Endothelial cell of umbilical vein (primary cell): Measurements from ENCODE around the gene CIRBP.

ENCODE experiments used
- CTCF ChIP-seq, 2 donors: IDR thresholded peaks; 1 replicate in 1 of 2; 2 replicates in 1 of 2; pipeline ENCODE4 v1.5.1; 2011; ENCODE audit warnings: low read length in 2 of 2, mild to moderate bottlenecking in 2 of 2, moderate library complexity in 2 of 2, control low read depth in 1 of 2, inconsistent platforms in 1 of 2, low read depth in 1 of 2; ENCODE audit not compliant: insufficient read depth in 1 of 2; ENCODE audit errors: extremely low read depth in 1 of 2
- EZH2 ChIP-seq: IDR thresholded peaks from 2 replicates; pipeline ENCODE4 v1.6.1; 2012; ENCODE audit warnings: borderline replicate concordance, low read depth, mild to moderate bottlenecking, moderate library complexity, low read length, inconsistent platforms; ENCODE audit not compliant: severe bottlenecking
- POLR2A ChIP-seq: IDR thresholded peaks from 2 replicates; pipeline ENCODE4 v1.6.1; 2012; ENCODE audit warnings: low read depth, mild to moderate bottlenecking, control low read depth, low read length
- POLR2AphosphoS5 ChIP-seq: IDR thresholded peaks from 2 replicates; pipeline ENCODE4 v1.6.1; 2012; ENCODE audit warnings: low read depth, mild to moderate bottlenecking, control low read depth, low read length, moderate library complexity; ENCODE audit not compliant: insufficient read depth
- TF ChIP-seq, protein P1 (sequence below): IDR thresholded peaks from 2 replicates; pipeline ENCODE4 v1.6.1; 2011; ENCODE audit not compliant: insufficient read depth, insufficient read length

DNA sequence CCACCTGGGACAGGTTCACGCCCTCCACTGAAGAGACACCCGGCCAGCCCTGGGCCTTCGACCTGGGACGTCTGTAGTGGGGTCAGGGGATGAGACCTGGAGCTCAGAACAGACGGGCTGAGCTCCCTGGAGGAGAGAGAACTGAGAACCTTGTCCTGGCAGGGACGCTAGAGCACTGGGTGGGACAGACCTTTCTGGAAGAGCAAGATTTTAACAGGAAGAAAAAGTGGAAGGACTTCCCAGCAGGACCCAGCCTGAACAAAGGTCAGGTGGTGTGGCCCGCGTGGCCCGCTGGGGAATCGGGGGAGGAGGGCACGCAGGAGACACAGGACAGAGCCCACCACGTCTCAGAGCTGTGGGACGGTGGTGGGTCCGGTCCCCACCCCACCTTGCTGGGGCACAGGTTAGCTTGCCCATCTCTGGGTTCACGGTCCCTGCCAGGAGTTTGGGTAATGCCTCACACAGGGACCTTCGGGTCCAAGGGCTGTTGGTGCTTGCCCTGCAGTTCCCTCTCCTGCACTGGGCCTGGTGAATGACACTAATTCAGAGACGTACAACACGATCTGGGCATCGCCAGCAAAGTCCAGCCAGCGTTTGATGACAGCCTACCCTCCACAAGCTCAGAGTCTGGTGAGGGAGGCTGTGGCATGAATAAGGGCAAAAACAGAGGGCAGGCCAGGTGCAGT lies 15.3 kb downstream of the CIRBP start:
- TF ChIP-seq, protein P1, sequence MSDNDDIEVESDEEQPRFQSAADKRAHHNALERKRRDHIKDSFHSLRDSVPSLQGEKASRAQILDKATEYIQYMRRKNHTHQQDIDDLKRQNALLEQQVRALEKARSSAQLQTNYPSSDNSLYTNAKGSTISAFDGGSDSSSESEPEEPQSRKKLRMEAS: no peak
- TF ChIP-seq EZH2 (no peak), CTCF (IDR thresholded peaks at IDR 0.05; ENCODE audit: extremely low read depth in 1 of 2, insufficient read depth in 1 of 2, low read depth in 1 of 2, low read length in 2 of 2) (no peak), POLR2A (no peak), POLR2AphosphoS5 (no peak)
